ENCODE results near the gene ZNF524.

DNA sequence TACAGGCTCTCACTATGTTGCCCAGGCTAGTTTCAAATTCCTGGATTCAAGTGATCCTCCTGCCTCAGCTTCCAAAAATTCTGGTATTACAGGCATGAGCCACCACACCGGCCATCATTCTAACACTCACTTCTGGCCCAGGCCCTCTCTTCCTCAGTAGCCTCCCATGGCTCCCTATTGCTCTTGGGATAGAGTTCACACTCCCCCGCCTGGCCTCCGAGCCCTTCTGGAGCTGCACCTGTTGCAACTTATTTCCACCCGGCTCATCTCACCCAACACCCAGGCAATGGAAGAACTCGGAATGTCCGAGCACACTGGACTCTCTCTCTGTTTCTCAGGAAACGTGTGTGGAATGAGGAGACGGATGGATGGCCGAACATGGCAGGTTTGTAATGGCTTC lies 45.8 kb upstream of the ZNF524 start:
- TF ChIP-seq, protein P1, sequence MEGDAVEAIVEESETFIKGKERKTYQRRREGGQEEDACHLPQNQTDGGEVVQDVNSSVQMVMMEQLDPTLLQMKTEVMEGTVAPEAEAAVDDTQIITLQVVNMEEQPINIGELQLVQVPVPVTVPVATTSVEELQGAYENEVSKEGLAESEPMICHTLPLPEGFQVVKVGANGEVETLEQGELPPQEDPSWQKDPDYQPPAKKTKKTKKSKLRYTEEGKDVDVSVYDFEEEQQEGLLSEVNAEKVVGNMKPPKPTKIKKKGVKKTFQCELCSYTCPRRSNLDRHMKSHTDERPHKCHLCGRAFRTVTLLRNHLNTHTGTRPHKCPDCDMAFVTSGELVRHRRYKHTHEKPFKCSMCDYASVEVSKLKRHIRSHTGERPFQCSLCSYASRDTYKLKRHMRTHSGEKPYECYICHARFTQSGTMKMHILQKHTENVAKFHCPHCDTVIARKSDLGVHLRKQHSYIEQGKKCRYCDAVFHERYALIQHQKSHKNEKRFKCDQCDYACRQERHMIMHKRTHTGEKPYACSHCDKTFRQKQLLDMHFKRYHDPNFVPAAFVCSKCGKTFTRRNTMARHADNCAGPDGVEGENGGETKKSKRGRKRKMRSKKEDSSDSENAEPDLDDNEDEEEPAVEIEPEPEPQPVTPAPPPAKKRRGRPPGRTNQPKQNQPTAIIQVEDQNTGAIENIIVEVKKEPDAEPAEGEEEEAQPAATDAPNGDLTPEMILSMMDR (conservative IDR thresholded peaks at IDR 0.05 in 1 of 2, IDR thresholded peaks at IDR 0.05 in 1 of 2; ENCODE audit: low read depth in 1 of 2, low read length in 2 of 2) = no peak
- TF ChIP-seq EZH2 (IDR thresholded peaks at IDR 0.05; ENCODE audit: low read length, missing control alignments) = no peak

Measured in fibroblast of lung (primary cell).